PC-3 (cell line): ENCODE data around the gene KIAA1614.

Source experiments
- EZH2 ChIP-seq: fragments of 300-600 bp; sonication (generic); IDR thresholded peaks from one replicate; pipeline ENCODE4 v1.6.1; 2017; ENCODE audit warnings: antibody characterized with exemption, mild to moderate bottlenecking, low read length; ENCODE audit not compliant: unreplicated experiment
- EZH2phosphoT487 ChIP-seq: fragments of 300-600 bp; sonication (generic); IDR thresholded peaks from 2 replicates; pipeline ENCODE4 v1.6.1; 2018; ENCODE audit warnings: mild to moderate bottlenecking, antibody characterized with exemption, low read length, borderline replicate concordance
- TF ChIP-seq, protein P1 (sequence below): fragments of 300-600 bp; sonication (generic); conservative IDR thresholded peaks from 2 replicates; pipeline ENCODE4 v1.5.1; 2017; ENCODE audit warnings: antibody characterized with exemption, low read depth, mild to moderate bottlenecking, low read length

DNA sequence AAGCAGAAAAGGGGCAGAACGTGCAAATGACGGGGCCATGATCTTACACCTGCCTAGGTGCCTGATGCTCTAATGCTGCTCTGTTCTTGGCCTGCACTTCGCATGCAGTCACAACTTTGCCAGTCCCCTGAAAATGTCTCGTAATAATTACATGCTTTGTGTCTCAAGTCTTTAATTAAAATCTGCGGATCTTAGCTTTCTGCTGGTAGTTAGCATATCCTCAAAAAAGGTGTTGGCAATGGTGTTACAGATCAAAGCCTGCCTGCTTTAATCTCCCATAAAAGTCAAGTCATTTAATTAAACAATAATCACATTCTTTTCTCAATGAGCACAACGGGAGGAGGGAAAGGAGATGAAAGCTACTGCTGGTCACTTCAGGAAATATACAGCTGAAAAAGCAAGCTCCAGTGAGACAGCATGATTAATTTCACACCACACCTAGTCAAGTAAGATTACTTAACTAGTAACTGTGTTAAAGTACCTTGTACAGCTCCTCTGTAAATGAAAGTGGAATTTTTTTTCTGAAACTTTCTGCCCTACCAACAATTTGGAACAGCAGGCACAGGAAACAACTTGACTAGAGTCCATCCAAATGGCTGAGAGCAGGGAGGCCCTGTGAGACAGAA, 64.1 kb downstream of the KIAA1614 start:
- TF ChIP-seq, protein P1, sequence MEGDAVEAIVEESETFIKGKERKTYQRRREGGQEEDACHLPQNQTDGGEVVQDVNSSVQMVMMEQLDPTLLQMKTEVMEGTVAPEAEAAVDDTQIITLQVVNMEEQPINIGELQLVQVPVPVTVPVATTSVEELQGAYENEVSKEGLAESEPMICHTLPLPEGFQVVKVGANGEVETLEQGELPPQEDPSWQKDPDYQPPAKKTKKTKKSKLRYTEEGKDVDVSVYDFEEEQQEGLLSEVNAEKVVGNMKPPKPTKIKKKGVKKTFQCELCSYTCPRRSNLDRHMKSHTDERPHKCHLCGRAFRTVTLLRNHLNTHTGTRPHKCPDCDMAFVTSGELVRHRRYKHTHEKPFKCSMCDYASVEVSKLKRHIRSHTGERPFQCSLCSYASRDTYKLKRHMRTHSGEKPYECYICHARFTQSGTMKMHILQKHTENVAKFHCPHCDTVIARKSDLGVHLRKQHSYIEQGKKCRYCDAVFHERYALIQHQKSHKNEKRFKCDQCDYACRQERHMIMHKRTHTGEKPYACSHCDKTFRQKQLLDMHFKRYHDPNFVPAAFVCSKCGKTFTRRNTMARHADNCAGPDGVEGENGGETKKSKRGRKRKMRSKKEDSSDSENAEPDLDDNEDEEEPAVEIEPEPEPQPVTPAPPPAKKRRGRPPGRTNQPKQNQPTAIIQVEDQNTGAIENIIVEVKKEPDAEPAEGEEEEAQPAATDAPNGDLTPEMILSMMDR: no peak
- TF ChIP-seq EZH2phosphoT487: no peak
- no peak for TF ChIP-seq EZH2
